ENCODE measurements around the gene CRKL. TPM values are rescaled to one million over a fixed set of nuclear protein-coding genes. Genes with fewer than 3 reads are reported as not detected.

The CRKL gene
- total RNA-seq, 1 experiment from 2014 or later: 27.8 TPM

GRCh38 chr22:20995329-20996030 lies 78.3 kb downstream of the CRKL start:
- DNase-seq (ENCODE audit: low read depth): no peak

- no peak for DNase-seq (ENCODE audit: low read depth)
These were observed 78.8 kb downstream of the CRKL start for GRCh38 chr22:20996031-20996410.

- no peak for DNase-seq (ENCODE audit: low read depth)
These were observed 79.7 kb downstream of the CRKL start for GRCh38 chr22:20996598-20997535.

GRCh38 chr22:20997536-20998257 lies 80.5 kb downstream of the CRKL start:
- no peak for DNase-seq (ENCODE audit: low read depth)

GRCh38 chr22:20998411-20999336 lies 81.5 kb downstream of the CRKL start:
- DNase-seq (ENCODE audit: low read depth): peak; percentile 15

GRCh38 chr22:20999350-21000206 lies 82.4 kb downstream of the CRKL start:
- DNase-seq (ENCODE audit: low read depth): no peak

DNA sequence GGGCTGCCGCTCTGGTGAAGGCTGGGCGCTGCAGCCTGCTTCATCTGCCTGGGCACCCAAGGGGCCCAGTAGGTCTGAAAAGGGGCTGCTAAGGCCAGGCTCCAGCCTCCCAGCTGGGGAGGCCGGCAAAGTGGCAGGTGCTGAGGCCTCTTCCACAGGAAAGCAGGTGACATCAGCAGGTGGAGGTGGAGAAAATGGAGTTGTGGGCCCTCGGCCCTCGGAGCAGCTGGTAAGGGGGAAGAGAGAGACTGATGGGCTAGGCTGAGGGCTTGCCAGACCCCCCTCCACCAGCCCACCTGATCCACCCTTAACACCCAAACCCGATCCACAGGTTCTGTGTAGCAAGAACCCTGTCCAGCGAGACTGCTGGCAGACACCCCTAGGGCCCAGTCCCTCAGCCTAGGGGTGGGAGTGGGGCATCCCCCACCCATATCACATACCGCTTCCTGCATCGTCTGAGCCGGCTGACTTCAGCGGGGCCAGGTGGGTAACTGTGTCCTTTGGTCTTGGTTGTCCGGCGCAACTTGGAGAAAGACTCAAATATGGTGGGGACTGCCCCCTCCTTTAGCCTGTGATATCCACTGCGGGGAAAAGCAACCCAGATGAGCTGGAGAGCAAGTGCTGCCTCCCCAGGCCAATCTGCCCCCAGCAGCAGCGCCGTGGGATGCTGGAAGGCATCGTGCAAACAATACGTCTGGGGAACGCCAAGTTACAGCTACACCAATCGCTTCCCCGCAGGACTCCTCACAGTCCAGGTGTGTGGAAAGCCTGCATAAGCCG lies 83.2 kb downstream of the CRKL start:
- no peak for DNase-seq (ENCODE audit: low read depth)

GRCh38 chr22:21000987-21001600 lies 83.9 kb downstream of the CRKL start:
- no peak for DNase-seq (ENCODE audit: low read depth)

- peak; percentile 93 for DNase-seq (ENCODE audit: low read depth)
These were observed 84.6 kb downstream of the CRKL start, which contains the start of gene THAP7 for GRCh38 chr22:21001601-21002325. TSS of gene THAP7 (minus strand) at chr22:21002118. CDS start at chr22:21001911, 207 bp downstream.

Other genes with a start within 250 kb of the CRKL start
- 0.20 and 0.48 TPM in 2 replicates for gene SERPIND1, start 143.3 kb upstream of the CRKL start, total RNA-seq (2014; rRNA removed; shearing (Covaris generic))
- gene PI4KA, start 58.6 kb upstream of the CRKL start, total RNA-seq (2014; rRNA removed; shearing (Covaris generic)): 17.8 and 19.4 TPM in 2 replicates
- gene SNAP29, start 58.4 kb upstream of the CRKL start, total RNA-seq (2014; rRNA removed; shearing (Covaris generic)): 9.2 and 13.1 TPM in 2 replicates
- 0.39 TPM in 1 of 2 replicates, not detected in the other for gene AIFM3, start 49.8 kb downstream of the CRKL start, total RNA-seq (2014; rRNA removed; shearing (Covaris generic))
- 13.5 and 16.6 TPM in 2 replicates for gene LZTR1, start 64.9 kb downstream of the CRKL start, total RNA-seq (2014; rRNA removed; shearing (Covaris generic))
- gene THAP7, start 84.7 kb downstream of the CRKL start, total RNA-seq (2014; rRNA removed; shearing (Covaris generic)): 41.1 and 41.4 TPM in 2 replicates
- gene P2RX6, start 97.8 kb downstream of the CRKL start, total RNA-seq (2014; rRNA removed; shearing (Covaris generic)): 7.8 and 10.6 TPM in 2 replicates
- not detected in 2 replicates for gene SLC7A4, start 115.2 kb downstream of the CRKL start, total RNA-seq (2014; rRNA removed; shearing (Covaris generic))
- gene LRRC74B, start 128.5 kb downstream of the CRKL start, total RNA-seq (2014; rRNA removed; shearing (Covaris generic)): under 0.01 TPM in 1 of 2 replicates, not detected in the other

Measured in RPMI7951 (cell line).